Measurements from ENCODE around the gene SFTA2.
"Not testable (repeated sequence)": the region's sequence is repeated elsewhere in the genome, so short reads cannot be mapped to it uniquely, and the experiment has no call there.

The SFTA2 gene

GRCh38 chr6:30912746-30913520, 19.0 kb downstream of the SFTA2 start:
- DNase-seq (ENCODE audit: low read depth, low spot score) = no peak

DNA sequence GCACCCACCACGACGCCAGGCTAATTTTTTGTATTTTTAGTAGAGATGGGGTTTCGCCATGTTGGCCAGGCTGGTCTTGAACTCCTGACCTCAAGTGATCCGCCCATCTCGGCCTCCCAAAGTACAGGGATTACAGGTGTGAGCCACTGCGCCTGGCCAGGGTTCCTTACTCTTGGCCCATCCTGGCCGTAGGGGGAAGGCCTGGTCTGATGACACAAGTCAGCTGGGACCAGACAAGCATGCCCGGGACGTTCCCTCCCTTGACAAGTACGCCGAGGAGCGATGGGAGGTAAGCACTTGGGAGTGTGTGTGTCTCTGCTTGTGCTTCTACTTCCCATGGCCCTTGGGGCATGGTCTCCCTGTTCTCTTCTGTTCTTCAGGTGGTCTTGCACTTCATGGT, 21.5 kb downstream of the SFTA2 start:
- not testable (repeated sequence) for DNase-seq (ENCODE audit: low read depth, low spot score)

GRCh38 chr6:30908700-30909099, 23.3 kb downstream of the SFTA2 start:
- DNase-seq (ENCODE audit: low read depth, low spot score) = no peak

DNA sequence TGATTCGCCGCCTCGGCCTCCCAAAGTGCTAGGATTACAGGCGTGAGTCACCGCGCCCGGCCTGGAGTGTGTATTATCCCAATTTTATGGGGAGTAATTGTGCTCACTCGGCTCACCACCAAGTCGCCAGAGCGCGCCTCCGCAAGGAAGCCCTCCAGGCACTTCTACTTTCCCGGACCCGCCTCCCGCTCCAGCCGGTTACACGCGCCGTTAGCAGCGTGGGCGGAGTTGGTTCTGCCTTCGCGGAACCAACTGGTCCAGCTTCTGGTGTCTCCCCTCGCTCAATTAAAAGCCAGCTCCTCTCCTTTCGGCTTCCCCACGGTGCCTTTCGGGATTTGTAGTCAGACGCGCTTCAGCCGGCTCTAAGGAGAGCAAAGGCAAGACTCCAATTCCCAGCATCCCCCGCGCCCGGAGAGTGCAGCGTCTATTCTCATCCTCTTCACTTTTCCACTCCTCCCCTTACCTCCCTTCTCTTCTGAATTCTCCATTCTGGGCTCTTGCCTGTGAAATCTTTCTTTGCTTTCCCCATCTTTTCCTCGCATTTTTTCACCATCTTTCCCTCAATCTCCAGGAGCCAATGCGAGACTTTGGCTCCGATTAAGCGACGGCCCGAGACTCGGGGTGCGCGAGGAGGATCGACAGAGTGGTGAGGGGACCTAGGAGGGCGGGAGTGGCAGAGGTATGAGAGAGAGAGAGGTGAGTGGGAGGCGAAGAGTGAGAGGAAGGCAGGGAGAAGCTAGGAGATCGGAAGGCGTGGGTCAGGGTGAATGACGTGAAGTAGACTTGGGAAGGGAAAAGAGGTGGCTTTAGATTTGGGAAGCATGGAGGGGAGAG, 24.0 kb downstream of the SFTA2 start, which contains the start of gene GTF2H4:
Gene GTF2H4 (plus strand): TSS at position 450 of the 834 bp plus-strand sequence.
- DNase-seq (ENCODE audit: low read depth, low spot score) = peak; percentile 88

GRCh38 chr6:30907290-30907757, 24.6 kb downstream of the SFTA2 start:
- DNase-seq (ENCODE audit: low read depth, low spot score) = not testable (repeated sequence)

- DNase-seq (ENCODE audit: low read depth, low spot score) = no peak
Observed at GRCh38 chr6:30903236-30903635, 28.7 kb downstream of the SFTA2 start.

GRCh38 chr6:30902709-30903108, 29.3 kb downstream of the SFTA2 start:
- DNase-seq (ENCODE audit: low read depth, low spot score) = no peak

GRCh38 chr6:30902196-30902595, 29.8 kb downstream of the SFTA2 start:
- not testable (repeated sequence) for DNase-seq (ENCODE audit: low read depth, low spot score)

GRCh38 chr6:30901436-30901835, 30.5 kb downstream of the SFTA2 start:
- DNase-seq (ENCODE audit: low read depth, low spot score) = no peak

DNA sequence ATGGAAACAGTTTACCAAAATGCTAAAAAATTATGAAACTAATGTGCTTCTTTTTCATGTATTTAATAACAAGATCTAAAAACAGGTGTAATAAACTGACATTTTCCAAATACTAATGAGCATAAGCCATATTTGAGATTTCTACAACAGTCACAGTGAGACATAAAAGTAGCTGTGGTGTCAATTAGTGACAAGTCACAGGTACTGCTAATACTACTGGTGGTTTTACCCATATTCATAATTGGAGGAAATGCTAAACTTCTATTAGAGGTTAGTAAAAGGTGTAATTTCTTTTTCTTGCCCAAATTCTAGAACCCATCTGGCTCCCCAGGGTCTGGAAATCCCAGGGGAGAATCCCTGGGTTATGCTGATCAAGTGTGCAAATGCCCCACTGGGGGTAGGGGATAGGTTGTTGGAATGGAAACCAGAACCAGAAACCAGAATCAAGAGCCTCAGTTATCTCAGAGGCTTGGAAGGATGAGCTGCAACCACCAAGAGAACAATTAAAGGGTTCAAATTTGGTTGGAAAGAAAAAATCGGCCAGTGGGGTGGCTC, 31.0 kb downstream of the SFTA2 start:
- DNase-seq (ENCODE audit: low read depth, low spot score) = no peak

DNA sequence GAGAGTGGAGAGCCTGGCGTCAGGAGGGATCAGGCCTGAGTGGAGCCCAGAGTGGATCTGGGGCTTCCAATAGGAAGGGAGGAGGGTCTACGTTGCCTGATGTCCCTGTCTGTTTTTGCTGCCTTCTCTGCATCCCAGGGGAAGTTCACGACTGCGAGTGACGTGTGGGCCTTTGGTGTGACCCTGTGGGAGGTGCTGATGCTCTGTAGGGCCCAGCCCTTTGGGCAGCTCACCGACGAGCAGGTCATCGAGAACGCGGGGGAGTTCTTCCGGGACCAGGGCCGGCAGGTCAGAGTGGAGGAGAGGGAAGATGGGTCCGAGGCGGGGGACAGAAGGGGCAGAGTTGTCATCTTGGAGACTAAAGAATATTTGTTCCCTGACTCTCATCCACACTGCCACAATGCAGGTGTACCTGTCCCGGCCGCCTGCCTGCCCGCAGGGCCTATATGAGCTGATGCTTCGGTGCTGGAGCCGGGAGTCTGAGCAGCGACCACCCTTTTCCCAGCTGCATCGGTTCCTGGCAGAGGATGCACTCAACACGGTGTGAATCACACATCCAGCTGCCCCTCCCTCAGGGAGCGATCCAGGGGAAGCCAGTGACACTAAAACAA, 33.1 kb downstream of the SFTA2 start:
- no peak for DNase-seq (ENCODE audit: low read depth, low spot score)

- no peak for DNase-seq (ENCODE audit: low read depth, low spot score)
Observed at GRCh38 chr6:30897882-30898281, 34.1 kb downstream of the SFTA2 start.

DNA sequence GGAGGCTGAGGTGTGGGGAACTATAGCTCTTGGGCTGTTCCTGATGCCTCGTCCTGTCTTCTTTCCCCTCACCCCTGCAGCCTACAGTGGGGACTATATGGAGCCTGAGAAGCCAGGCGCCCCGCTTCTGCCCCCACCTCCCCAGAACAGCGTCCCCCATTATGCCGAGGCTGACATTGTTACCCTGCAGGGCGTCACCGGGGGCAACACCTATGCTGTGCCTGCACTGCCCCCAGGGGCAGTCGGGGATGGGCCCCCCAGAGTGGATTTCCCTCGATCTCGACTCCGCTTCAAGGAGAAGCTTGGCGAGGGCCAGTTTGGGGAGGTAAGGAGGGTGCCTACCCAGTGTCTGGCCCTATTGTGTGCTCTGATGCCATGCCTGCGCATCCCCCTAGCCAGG, 35.4 kb downstream of the SFTA2 start:
- no peak for DNase-seq (ENCODE audit: low read depth, low spot score)

DNA sequence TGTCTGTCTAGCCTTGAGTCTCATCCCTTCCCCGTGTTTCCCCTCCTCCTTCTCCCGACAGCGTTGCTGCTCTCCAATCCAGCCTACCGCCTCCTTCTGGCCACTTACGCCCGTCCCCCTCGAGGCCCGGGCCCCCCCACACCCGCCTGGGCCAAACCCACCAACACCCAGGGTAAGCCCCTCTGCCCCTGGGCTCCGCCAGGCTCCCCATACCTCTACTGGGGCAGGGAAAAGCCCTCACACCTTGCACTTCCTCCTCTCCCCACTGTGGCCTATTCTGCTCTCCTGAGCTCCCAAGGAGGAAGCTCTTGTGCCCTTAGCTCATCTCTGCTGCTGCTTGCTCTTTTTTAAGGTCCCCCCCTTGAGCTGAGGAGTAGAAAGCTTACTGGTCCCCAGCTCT, 36.6 kb downstream of the SFTA2 start:
- DNase-seq (ENCODE audit: low read depth, low spot score) = no peak

- no peak for DNase-seq (ENCODE audit: low read depth, low spot score)
Observed at GRCh38 chr6:30894935-30895334, 37.0 kb downstream of the SFTA2 start.

- DNase-seq (ENCODE audit: low read depth, low spot score) = no peak
Observed at GRCh38 chr6:30894381-30894780, 37.6 kb downstream of the SFTA2 start.

DNA sequence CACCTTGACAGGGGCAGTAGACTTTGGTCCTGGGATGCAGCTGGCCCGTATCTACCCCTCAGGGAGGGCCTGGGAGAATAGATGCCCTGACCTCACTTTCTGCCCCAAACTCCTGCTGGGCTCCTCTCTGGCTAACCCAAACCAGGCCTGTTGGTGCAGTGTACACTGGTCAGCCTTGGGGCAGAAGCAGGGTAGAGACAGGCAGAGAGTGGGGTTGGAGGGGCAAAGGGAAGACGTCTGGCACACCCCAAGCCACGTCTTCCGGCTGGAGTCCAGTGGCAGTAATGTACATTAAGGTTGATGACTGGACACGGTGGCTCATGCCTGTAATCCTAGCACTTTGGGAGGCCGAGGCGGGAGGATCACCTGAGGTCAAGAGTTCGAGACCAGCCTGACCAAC, 38.3 kb downstream of the SFTA2 start:
- no peak for DNase-seq (ENCODE audit: low read depth, low spot score)

DNA sequence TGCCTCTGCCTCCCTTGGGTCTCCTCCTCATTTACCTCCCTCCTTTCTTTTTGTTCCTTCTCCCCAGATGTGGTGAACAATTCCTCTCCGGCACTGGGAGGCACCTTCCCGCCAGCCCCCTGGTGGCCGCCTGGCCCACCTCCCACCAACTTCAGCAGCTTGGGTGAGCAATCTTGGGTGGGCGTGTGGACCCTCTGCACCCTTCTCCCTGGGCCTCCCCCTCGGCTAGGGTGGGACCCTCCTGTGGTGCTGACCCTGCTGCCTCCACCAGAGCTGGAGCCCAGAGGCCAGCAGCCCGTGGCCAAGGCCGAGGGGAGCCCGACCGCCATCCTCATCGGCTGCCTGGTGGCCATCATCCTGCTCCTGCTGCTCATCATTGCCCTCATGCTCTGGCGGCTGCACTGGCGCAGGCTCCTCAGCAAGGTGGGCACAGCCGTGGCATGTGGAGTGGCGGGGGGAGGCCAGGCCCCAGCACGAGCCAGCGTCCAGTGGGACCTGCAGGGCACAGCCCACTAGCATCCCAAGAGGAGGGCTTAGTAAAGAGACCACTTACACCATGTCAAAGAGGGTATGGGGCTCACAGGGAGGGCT, 38.9 kb downstream of the SFTA2 start:
- DNase-seq (ENCODE audit: low read depth, low spot score) = no peak

DNA sequence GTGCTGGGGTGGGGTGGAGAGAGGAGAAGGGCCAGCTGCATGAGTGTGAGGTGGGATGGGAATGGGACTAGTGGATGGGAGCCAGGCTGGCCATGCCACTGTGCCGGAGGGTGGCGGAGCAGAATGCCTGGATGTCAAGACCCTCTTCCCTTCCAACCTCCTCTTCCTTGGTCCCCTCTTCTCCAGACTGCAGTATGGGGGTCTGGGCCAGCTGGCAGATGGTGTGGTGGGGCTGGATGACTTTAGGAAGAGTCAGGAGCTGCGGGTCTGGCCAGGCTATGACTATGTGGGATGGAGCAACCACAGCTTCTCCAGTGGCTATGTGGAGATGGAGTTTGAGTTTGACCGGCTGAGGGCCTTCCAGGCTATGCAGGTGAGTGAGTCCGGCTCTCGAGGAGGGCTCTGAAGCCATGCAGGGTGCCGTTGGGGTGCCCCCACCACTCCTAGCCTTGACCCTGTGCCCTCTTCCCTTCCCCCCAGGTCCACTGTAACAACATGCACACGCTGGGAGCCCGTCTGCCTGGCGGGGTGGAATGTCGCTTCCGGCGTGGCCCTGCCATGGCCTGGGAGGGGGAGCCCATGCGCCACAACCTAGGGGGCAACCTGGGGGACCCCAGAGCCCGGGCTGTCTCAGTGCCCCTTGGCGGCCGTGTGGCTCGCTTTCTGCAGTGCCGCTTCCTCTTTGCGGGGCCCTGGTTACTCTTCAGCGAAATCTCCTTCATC, 40.0 kb downstream of the SFTA2 start:
- no peak for DNase-seq (ENCODE audit: low read depth, low spot score)

- DNase-seq (ENCODE audit: low read depth, low spot score) = no peak
Observed at GRCh38 chr6:30891450-30891723, 40.6 kb downstream of the SFTA2 start.
